ENCODE data around the gene XPO1.
A peak's percentile ranks its signal among the peaks of the same experiment; 100 is the strongest.
"Not testable (repeated sequence)": the region's sequence is repeated elsewhere in the genome, so short reads cannot be mapped to it uniquely, and the experiment has no call there.

XPO1 gene, protein sequence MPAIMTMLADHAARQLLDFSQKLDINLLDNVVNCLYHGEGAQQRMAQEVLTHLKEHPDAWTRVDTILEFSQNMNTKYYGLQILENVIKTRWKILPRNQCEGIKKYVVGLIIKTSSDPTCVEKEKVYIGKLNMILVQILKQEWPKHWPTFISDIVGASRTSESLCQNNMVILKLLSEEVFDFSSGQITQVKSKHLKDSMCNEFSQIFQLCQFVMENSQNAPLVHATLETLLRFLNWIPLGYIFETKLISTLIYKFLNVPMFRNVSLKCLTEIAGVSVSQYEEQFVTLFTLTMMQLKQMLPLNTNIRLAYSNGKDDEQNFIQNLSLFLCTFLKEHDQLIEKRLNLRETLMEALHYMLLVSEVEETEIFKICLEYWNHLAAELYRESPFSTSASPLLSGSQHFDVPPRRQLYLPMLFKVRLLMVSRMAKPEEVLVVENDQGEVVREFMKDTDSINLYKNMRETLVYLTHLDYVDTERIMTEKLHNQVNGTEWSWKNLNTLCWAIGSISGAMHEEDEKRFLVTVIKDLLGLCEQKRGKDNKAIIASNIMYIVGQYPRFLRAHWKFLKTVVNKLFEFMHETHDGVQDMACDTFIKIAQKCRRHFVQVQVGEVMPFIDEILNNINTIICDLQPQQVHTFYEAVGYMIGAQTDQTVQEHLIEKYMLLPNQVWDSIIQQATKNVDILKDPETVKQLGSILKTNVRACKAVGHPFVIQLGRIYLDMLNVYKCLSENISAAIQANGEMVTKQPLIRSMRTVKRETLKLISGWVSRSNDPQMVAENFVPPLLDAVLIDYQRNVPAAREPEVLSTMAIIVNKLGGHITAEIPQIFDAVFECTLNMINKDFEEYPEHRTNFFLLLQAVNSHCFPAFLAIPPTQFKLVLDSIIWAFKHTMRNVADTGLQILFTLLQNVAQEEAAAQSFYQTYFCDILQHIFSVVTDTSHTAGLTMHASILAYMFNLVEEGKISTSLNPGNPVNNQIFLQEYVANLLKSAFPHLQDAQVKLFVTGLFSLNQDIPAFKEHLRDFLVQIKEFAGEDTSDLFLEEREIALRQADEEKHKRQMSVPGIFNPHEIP (N-terminal part only)

DNA sequence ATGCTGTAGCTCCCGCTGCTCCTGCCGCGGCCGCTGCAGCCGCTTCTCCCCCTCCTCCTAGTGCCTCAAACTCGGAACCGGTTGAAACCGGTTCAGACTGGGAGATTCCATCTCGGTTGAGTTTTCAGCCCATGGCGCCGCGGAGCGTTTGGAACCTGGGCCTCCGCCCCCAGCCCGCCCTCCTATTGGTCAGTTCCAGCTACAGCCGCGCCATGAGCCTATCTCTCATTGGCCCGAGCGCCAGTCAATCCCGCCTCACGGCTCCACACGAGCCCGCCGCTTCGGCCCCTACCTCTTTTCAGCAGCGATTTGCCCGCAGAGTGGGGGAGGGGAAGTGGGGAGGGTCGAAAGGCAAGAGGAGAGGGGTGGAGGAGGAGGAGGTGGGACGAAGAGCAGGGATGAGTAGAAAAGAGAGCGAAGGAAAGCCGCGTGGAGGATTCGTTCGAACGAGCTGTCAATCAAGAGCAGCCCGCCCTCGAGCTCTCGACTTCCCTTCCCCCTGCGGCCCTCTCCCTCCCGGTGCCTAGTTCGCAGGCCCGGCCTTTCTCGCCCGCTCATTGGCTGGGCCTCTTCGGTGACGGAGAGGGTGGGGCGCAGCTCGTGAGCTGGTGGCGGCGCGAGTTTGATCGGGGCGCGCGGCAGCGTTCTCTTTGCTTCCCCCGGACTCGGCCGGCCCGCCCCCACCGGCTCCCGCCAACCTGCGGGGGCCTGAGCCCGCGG is at the start of gene XPO1:
TSS of gene XPO1 (minus strand) at position 157 of the 720 bp plus-strand sequence. CDS start 4,459 bp downstream, outside the sequence.
- DNase-seq, result peak; percentile 100

DNA sequence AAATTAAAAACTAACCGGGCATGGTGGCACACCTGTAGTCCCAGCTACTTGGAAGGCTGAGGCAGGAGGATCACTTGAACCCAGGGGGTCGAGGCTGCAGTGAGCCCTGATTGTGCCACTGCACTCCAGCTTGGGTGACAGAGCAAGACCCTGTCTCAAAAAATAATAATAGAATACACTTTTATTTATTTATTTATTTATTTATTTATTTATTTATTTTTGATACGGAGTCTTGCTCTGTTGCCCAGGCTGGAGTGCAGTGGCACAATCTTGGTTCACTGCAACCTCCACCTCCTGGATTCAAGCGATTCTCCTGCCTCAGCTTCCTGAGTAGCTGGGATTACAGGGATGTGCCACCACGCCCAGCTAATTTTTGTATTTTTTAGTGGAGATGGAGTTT is 48.8 kb upstream of the XPO1 start:
- not testable (repeated sequence) for DNase-seq

DNA sequence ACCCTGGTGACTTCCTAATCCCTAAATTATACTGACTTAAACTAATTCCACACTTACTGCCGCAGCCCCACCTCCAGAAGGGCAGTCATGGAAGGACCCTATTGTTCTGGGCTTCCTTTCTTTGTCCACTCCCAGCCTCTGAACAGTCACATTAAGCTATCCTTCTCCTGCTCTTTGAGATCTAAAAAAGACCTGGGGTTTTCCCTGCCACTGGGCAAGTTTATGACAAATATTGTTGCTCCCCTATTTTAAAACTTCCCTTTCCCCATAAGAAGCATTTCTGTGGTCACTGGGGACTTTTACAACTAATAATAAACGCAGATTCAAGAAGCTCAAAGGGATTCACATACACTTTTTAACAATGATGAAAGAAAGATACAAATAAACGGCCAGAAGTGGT is 47.2 kb upstream of the XPO1 start:
- DNase-seq, result no peak

DNA sequence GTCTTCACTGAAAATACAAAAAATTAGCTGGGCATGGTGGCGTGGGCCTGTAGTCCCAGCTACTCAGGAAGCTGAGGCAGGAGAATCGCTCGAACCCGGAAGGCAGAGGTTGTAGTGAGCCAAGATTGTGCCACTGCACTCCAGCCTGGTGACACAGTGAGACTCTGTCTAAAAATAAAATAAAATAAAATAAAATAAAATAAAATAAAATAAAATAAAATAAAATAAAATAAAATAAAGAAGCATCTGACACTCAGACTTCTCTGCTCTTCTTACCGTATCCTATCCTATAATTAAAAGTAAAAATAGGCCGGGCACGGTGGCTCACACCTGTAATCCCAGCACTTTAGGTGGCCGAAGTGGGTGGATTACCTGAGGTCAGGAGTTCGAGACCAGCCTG is 46.2 kb upstream of the XPO1 start:
- not testable (repeated sequence) for DNase-seq

DNA sequence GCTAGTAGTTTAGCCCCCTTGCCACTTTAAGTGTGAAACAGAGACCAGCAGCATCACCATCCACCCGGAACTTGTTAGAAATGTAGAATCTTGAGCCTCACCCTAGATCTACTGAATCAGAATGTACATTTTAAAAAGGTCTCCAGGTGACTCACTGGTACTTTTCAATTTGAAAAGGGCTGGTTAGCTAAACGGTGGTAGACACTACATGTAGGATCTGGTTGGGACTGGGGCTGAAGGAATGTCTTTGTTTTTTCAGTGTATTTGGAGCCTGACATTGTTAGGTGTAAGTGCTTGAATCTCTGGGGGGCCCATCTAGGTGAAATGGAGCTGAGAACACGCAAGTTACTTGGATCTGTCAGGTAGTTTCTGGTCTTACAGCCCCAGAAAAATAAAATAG is 44.0 kb upstream of the XPO1 start:
- DNase-seq, result no peak

DNA sequence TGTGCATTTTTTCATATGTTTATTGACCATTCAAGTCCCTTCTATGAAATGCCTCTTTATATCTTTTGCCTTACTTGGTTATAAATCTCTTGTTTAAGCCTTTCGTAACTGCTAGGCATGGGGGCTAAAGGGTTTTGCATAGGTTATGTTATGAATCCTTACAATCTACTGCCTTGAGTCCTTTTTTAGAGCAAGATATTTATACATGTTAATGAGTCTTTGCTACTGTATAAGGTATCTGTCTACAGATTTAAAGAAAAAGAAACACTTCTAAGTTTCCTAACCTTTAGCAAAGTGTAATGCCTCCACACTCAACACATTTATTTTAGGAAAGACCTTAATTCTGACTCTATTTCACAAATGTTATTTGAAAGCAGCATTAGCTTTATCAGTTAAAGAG is 43.6 kb upstream of the XPO1 start:
- no peak for DNase-seq

DNA sequence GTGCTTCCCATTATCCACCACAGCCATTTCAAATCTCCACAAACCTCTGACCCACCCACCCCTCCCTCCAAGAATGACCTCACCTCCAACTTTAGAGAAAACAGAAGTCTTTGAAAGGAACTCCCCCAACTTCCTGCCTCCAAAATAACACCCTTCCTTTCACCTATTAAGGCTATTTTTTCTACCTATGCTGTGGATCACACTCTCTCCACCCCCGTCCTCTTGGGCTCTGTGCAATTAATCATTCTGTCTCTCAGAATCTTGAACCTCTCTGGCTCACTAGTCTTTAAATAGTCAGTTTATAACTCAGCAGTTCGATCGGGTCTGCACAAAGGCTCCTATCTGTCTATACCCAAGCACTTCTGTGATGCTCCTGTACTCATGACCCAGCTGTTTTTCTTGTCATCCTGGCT is 37.3 kb upstream of the XPO1 start:
- no peak for DNase-seq

DNA sequence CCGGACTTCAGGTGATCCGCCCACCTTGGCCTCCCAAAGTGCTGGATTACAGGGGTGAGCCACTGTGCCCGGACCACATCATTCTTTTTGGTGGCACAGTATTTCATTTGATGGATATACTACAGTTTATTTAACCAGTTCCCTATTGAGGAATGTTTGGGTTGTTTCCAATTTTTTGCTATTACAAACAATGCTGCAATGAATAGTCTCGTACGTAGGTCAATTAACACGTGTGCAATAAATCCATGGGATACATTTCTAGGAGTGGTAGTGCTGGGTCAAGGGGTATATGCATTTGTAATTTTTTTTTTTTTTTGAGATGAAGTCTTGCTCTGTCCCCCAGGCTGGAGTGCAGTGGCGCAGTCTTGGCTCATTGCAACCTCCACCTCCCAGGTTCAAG is 28.4 kb upstream of the XPO1 start:
- DNase-seq, result no peak

DNA sequence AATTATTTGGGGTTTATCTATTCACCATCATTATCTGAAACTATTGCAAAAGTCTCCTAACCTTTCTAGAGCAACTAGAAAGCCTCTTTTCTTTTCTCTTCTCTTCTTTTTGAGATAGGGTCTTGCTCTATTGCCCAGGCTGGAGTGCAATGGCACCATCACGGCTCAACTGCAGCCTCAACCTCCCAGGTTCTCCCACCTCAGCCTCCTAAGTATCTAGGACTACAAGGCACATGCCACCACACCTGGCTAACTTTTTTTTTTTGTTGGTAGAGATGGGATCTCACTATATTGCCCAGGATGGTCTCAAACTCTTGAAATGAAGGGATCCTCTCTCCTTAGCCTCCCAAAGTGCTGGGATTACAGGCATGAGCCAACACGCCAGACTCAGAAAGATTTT is 24.5 kb upstream of the XPO1 start:
- DNase-seq, result no peak

DNA sequence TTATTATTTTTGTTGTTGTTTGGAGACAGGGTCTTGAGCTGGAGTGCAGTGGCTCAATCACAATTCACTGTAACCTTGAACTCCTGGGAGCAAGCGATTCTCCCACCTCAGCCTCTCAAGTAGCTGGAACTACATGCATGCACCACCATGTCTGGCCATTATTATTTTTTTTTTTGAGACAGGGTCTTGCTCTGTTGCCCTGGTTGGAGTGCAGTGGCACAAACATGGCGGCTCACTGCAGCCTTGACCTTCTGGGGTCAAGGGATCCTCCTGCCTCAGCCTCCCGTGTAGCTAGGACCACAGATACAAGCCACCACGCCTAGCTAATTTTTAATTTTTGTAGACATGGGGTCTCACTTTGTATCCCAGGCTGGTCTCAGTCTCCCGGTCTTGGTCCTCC is 20.0 kb upstream of the XPO1 start:
- DNase-seq, result no peak

DNA sequence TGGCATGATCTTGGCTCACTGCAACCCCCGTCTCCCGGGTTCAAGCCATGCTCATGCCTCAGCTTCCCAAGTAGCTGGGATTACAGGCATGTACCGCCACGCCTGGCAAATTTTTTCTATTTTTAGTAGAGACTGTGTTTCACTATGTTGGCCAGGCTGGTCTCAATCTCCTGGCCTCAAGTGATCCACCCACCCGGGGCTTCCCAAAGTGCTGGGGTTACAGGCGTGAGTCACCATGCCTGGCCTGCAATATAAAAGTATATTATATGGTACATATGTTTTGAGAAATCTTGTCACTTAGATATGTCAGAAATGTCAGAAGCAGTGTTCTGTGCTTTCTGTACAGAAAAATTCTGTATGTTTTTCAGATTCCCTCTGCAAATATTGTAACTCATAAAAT is 19.2 kb upstream of the XPO1 start:
- DNase-seq, result no peak

DNA sequence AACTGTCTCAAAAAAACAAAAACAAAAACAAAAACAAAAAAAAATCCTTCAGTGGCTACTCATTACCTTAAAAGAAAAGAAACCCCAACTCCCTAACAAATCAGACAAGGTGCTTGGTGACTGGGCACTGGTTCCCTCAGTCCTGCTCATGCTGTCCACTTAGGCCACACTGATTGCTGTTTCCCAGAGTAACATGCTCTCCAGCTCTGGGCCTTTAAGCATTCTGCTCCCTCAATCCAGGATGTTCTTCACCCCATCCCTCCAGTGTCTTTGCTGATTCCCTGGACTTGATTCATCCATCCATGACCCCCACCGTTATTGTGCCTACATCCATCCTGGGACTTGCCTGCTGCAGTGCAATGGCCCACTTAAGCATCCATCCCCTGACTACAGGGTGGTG is 16.4 kb upstream of the XPO1 start:
- DNase-seq, result no peak

DNA sequence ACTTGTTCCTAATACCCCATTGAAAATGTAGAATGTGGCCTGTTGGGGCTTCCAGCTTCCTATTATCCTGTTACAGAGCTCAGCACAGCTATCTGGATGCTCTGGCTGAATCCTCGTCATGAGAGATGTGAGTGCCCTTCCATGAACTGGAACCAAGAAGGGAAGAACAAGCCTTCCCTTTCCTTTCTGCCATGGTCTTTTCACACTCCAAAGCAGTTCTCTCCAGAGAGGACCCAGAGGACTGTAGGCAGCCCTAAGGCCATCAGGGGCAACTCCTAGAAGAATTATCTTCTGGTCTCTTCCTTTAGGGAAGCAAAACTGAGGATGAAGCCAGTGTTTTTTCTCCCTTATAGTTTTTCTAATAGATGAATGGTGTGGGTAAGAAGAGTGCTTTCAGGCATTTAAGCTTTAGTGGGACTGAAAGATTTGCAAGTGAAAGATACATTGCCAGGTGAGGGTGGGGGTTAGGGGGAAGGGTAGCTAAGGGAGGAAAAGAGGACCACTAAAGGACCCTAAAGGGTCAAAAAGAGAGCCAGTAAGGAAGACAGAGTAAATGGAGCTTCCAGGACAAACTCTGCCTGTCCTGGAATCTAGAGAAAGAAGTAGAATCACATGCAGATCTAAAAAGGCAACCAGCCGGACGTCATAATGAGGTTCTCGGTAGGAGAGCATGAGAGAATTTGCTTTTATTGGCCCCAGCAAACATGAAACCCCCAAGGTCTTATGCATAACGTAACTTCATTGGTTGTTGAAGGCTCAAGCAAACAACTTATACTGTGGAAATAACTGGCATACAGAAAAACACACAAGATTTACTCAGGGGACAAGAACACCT is 12.4 kb upstream of the XPO1 start:
- DNase-seq, result no peak

DNA sequence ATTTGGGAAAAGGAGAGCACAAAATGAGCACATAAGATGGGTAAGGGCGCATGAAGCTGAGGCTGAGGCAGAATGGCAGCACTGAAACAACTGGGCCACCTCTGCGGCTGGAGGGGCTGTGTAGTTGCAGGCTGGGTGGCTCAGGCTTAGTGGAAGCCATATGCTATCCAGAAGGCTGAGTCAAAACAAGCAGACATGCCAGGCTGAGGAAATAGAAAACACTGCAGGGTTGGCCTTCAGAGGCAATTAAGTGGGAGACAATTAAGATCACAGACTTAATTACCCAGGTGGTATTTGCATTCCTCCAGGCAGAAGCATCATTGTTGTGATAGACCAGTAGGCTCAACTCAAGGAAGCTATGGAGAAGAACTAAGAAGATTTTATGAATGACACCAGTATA is 11.4 kb upstream of the XPO1 start:
- DNase-seq, result peak; percentile 24 to 46

DNA sequence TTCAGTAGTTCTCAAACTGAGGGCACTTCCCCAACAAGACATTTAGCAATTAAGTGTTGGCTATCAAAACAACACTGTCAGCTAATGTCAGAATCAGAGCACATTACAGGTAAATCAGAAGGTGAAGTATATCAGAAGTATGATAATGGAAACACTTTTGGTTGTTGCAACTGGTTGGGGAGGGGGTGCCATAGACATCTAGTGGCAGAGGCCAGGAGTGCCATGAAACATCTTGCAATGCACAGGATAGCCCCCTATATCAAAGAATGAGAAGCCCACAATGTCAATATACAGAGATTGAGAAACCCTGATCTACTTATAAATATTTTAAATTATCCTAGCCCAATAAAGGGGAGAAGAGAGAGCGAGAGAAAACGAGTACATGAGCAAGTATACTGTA is 4.9 kb upstream of the XPO1 start:
- DNase-seq, result no peak

DNA sequence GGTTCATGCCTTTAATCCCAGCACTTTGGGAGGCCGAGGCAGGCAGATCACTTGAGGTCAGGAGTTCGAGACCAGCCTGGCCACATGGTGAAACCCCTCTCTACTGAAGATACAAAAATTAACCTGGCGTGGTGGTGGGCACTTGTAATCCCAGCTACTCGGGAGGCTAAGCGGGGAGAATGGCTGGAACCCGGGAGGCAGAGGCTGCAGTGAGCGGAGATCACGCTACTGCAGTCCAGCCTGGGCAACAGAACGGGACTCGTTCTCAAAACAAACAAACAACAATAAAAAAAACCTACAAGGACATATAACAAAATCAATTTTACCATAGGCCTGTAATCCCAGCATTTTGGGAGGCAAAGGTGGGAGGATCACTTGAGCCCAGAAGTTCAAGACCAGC is 2.0 kb upstream of the XPO1 start:
- not testable (repeated sequence) for DNase-seq

DNA sequence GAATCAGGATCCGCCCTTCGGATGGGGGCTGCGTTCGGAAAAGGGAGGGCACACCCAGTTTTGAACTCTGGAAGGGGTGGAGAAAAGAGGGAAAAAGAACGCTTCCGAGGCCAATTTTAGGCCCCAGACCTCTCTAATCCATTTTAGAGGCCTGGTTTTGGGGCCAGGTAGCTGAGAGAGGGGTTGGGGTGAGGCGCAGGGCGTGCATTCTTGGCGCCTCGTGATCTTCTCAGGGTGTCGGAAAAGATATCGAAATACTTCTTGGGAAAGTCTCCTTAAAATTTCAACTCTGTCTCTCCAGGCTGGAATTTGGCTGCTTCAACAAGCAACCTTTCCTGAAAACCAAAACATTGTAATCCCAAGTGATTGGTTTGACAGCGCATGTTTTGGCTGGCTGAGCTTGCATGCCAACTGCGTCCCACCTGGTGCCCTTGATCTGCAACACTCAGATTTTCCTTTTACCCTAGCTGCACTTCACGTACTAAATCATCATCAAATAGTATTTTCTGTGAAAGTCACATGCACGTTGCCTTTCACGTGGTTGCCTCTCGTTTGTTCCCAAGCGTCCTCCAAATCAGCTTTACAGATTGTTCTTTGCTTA is 864 bp upstream of the XPO1 start:
- DNase-seq, result peak; percentile 55 to 81

DNA sequence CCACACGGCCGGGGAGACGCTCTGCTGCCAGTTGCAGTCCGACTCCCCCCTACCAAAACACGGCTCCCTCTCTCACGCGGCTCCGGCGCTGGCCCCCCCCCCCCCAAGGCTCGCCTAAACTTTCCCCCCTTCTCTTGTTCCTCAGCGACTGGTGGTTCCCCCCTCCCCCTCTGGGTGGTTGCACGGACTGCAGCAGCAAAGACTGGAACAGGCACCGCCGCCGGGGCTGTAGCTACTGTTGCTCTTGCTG is 281 bp downstream of the XPO1 start:
- no peak for DNase-seq

DNA sequence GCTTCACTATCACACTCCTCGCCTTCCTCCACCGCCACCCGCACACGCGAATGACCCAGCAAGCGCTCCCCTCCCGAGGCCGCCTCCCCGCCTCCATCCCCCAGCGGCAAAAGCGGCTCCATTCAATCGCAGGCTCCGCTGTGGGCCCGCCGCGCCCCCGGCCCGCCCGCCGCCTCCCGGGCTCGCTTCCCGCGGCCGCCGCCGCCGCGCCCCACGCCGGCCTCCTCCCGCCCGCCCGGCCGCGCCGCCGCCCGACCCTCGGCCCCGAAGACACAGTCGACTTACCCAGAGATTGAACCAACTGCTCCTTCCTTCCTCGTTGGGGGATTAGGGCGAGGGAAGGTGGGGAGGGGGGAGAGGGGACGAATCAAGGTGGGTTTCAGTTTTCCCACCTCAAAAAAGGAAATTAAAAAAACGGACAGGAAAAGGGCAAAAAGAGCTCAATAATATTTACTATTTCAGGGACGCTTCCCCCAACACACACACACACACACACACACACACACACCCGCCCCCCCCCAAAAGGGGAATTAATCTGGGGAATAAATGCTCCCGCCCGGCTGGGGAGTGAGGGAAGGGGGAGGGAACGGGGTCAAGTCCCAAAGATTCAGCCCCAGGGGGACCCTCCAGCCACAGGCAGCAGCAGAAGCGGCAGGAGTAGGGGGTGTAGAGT is 743 bp downstream of the XPO1 start:
- peak in 1 of 2 experiments; percentile 58 for DNase-seq

DNA sequence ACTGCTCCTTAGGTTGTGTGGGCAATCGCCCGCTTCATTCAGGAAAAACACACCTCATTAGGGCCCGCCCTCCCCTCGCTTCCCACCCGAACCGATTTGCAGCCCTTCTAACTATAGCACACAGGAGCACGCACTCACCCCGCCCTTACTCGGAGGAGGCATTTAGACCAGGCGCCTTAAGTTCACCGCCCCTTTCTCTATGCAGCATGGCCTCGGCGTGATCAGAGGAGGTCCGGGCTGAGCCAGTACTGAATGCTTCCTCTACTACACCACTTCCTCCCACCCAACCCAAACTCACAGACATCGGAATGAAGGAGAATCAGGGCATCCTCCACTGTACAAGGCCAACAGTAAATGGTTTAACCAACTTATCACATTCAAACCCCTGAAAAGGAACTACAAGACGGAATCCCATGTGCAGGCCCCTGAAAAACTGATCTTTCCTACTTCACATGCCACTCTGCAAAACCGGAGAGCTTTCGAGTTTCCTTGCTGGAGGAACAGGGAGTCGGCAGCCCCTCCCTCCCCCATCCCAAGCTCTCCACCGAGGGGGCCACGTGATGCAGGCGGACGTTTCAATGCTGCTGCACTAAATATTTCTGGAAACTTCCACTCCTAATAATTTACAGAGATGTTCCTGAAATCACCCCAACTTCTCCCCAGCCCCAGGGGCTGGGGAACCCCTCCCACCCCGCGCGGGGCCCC is 1.4 kb downstream of the XPO1 start:
- peak; percentile 81 to 87 for DNase-seq

DNA sequence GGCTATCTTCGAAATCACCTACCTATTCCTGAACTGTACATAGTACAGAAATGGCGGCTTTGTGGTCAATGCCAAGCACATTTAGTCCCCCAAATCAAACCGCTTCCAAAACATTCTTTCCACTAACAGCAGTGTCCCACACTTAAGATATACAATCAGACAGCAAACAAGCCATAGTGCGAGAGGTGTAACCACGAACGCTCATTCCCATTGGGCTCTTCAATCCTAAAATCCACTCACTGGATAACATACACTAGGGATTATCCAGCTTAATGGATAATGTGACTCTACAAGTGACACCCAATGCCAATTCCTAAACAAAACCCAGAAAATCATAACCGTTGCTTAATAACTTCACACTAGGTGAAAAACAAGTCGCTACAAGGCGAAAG is 2.0 kb downstream of the XPO1 start:
- DNase-seq, result peak; percentile 81
